Activated naive CD4-positive, alpha-beta T cell treated with anti-CD3 and anti-CD28 coated beads, Interleukin-2, amount 50 U/mL, for 24 hours (primary cell): ENCODE measurements around the gene SYNPO2L.

ENCODE experiments used
- H3K27ac Mint-ChIP-seq: one replicate; pipeline ENCODE4 v1.8.0; 2021; ENCODE audit warnings: mild to moderate bottlenecking, mixed read lengths
- H3K27me3 Mint-ChIP-seq: one replicate; pipeline ENCODE4 v1.8.0; 2021; ENCODE audit warnings: mixed read lengths
- H3K36me3 Mint-ChIP-seq: one replicate; pipeline ENCODE4 v1.8.0; 2021; ENCODE audit warnings: mixed read lengths
- H3K4me1 Mint-ChIP-seq: one replicate; pipeline ENCODE4 v1.8.0; 2021; ENCODE audit warnings: mixed read lengths
- H3K4me3 Mint-ChIP-seq: one replicate; pipeline ENCODE4 v1.8.0; 2021; ENCODE audit warnings: mild to moderate bottlenecking, mixed read lengths
- H3K9me3 Mint-ChIP-seq: one replicate; pipeline ENCODE4 v1.8.0; 2021; ENCODE audit warnings: mixed read lengths

SYNPO2L gene

DNA sequence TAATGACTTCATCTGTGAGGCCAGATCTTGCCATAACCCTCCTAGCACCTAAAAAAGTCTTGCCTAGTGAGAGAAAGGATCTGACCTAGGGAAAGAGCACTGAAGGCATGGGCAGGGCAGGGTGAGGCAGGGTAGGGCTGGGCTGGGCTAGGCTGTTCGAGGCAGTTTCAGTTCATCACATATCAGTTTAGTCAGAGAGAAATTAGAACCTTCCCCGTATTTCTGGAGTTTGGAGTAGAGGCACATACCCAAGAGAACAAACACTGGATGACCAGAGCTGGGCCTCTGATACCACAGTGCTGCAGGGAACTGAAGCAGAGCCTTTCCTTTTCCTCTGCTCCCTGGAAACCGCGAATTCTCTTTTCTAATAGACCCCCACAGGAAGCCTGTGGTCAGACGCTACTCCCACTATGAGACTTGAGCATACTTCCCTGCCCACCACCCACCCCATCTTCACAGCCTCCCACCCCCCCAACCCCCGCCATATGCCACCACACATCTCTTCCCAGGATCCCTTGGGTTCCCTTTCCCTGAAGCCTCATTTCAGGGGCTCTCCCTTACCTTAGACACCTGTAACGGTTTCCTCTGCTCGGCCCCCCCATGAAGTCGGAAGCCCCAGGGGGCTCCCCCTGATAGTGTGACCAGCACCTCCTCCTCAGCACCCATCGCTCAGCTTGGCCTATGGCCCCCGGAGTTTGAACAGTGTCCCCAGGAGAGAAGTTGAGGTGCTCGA, 406 bp downstream of the SYNPO2L start:
- no peak overlapping the region for H3K27ac Mint-ChIP-seq
- H3K4me3 Mint-ChIP-seq, result no peak overlapping the region
- H3K4me1 Mint-ChIP-seq, result no peaks in the 10 kb centered on the region
- no peaks in the 10 kb centered on the region for H3K27me3 Mint-ChIP-seq
- H3K36me3 Mint-ChIP-seq, result no peaks in the 10 kb centered on the region
- H3K9me3 Mint-ChIP-seq, result no peaks in the 10 kb centered on the region

DNA sequence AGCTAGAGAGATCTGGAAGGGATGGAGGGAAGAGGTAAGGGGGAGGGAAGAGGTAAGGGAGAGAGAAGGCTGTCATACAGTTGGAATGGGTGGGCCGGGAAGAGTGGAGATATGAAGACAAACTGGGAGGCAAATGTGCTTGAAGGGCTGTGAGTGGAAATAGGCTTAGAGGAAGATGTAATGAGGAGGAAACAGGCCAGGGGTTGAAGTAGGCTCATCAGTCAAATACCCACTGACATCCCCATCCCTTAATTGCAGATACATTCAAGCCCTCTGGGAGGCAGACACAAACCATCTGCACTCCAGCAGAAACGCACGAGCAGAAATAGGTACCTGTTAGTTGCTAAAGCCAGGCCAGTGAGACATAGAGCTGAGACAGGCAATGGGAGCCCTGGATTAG, 2.1 kb downstream of the SYNPO2L start:
- Mint-ChIP-seq H3K9me3 (no peaks in the 10 kb centered on the region), H3K36me3 (no peaks in the 10 kb centered on the region), H3K4me1 (no peaks in the 10 kb centered on the region), H3K27ac (no peak overlapping the region), H3K4me3 (no peak overlapping the region), H3K27me3 (no peaks in the 10 kb centered on the region)

GRCh38 chr10:73653195-73653594, 2.6 kb downstream of the SYNPO2L start:
- H3K4me3 Mint-ChIP-seq, result no peak overlapping the region
- no peaks in the 10 kb centered on the region for H3K36me3 Mint-ChIP-seq
- no peaks in the 10 kb centered on the region for H3K4me1 Mint-ChIP-seq
- no peak overlapping the region for H3K27ac Mint-ChIP-seq
- H3K27me3 Mint-ChIP-seq, result no peaks in the 10 kb centered on the region
- no peaks in the 10 kb centered on the region for H3K9me3 Mint-ChIP-seq

DNA sequence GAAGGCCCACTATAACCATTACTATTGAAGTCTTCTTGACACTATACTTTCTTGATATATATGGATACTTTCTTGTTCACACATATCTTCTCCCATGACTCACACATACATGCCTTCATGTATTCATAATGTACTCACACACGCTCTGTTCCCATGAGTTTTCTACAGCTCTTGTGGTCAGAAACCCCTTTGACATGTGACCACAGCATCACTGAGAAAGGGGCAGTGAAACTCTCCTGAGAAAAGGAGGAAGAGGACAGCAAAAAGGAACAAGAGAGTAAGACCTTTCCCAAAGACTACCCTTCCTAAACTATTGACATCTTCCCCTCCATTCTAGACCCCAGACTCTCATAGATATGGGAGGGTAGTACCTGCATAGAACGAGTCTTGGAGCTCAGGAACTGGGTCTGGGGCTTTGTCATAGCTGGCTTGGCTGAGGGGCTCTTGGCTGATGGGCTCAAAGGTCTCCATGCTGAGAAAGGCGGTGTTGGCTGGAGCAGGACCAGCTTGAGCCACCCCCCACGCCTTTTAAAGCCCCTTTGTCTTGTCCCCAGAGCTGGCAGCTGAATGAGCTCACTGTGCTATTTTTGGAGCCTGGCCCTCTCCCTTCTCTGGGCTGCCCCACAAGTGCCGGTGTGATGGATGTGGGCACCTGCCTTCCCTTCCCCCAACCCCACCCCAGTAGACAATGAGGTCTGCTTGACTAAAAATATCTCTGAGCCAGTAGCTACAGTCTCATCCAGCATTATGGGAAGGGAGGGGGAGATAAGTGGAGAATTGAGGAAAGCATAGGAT, 5.1 kb downstream of the SYNPO2L start:
- peak overlapping the region; percentile 9 for H3K27ac Mint-ChIP-seq
- H3K9me3 Mint-ChIP-seq, result no peaks in the 10 kb centered on the region
- no peaks in the 10 kb centered on the region for H3K36me3 Mint-ChIP-seq
- peaks cover 2% of the 10 kb centered on the region for H3K27me3 Mint-ChIP-seq
- no peaks in the 10 kb centered on the region for H3K4me1 Mint-ChIP-seq
- H3K4me3 Mint-ChIP-seq, result no peak overlapping the region

GRCh38 chr10:73649876-73650536, 5.8 kb downstream of the SYNPO2L start:
- Mint-ChIP-seq H3K36me3 (no peaks in the 10 kb centered on the region), H3K4me3 (no peak overlapping the region), H3K27ac (no peak overlapping the region), H3K4me1 (no peaks in the 10 kb centered on the region), H3K27me3 (peaks cover 4% of the 10 kb centered on the region), H3K9me3 (no peaks in the 10 kb centered on the region)

GRCh38 chr10:73648975-73649829, 6.6 kb downstream of the SYNPO2L start:
- peak overlapping the region; percentile 1 for H3K4me3 Mint-ChIP-seq
- peaks cover 4% of the 10 kb centered on the region for H3K27me3 Mint-ChIP-seq
- H3K9me3 Mint-ChIP-seq, result no peaks in the 10 kb centered on the region
- no peak overlapping the region for H3K27ac Mint-ChIP-seq
- H3K36me3 Mint-ChIP-seq, result no peaks in the 10 kb centered on the region
- peaks cover 3% of the 10 kb centered on the region for H3K4me1 Mint-ChIP-seq

DNA sequence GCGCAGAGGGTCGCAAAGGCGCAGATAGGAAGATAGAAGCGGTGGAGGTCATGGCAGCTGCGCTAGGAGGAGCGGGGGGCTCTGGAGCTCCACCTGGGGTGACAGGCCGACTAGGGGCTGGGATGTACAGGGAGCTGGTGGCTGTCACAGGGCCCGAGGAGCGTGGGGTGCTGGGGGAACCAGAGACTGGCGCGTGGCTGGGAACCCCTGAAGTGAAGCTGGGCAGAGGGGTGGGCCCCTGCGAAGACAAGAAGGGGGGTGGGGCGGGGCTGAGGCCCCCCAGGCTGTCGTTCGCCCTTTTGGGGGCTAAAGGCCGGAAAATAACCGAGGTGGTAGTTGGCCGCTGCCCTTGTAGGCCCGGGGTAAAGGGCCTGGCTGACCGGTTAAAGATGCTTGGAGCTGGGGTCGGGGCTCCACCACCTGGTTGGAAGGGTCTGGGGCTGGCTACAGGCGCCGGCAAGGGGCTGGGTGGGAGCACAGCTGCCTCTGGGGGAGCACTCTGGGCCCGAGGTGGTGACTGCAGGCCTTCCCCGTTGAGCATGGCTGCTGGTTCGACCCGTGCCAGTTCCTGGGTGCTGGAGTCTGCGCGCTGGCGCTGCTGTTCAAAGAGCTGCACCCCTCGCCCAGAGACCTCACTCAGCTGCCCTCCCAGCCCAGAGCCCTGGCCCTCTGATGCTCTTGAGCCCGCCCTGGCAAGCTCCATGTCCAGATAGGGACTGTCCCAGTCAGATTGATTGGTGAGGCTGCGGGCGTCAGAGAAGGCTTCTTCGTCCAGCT, 7.8 kb downstream of the SYNPO2L start:
- no peaks in the 10 kb centered on the region for H3K9me3 Mint-ChIP-seq
- H3K27me3 Mint-ChIP-seq, result peaks cover 4% of the 10 kb centered on the region
- H3K27ac Mint-ChIP-seq, result no peak overlapping the region
- peaks cover 6% of the 10 kb centered on the region for H3K4me1 Mint-ChIP-seq
- peak overlapping the region; percentile 59 for H3K4me3 Mint-ChIP-seq
- H3K36me3 Mint-ChIP-seq, result no peaks in the 10 kb centered on the region

DNA sequence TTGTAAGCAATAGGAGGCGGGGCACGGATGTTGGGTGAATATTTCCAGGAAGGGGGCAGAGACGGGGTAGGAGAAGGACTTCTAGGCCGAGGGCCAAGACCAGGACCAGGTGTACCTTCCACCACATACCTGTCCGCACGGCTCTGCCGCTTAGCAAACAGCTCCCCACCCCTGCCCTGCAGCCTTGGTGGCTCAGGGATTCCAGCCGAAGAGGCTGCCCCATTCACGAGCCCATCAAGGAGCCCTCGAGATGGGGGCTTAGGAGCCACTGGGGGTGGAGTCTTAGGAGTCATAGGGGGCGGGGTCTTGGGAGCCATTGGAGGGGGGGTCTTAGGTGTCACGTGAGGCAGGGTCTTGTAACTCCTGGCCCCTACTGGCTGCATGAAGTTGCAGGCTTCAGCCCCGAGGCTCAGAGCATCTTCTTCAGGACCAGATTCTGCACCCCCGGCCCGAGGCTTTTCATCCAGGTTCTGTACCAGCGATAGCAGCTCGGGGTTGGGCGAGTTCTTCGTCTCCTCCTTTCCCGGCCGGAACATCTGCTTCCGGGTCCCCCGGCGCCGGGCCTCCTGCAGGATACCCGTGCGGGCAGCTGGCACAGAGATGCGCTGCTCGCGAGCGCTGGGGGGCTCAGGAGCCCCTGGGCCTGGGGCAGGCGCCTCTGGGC, 8.5 kb downstream of the SYNPO2L start:
- H3K36me3 Mint-ChIP-seq, result no peaks in the 10 kb centered on the region
- H3K27me3 Mint-ChIP-seq, result peaks cover 4% of the 10 kb centered on the region
- no peaks in the 10 kb centered on the region for H3K9me3 Mint-ChIP-seq
- H3K27ac Mint-ChIP-seq, result no peak overlapping the region
- H3K4me3 Mint-ChIP-seq, result peak overlapping the region; percentile 59
- peaks cover 6% of the 10 kb centered on the region for H3K4me1 Mint-ChIP-seq

- Mint-ChIP-seq H3K4me1 (peaks cover 6% of the 10 kb centered on the region), H3K4me3 (no peak overlapping the region), H3K36me3 (no peaks in the 10 kb centered on the region), H3K27ac (no peak overlapping the region), H3K9me3 (no peaks in the 10 kb centered on the region), H3K27me3 (peaks cover 4% of the 10 kb centered on the region)
Observed at GRCh38 chr10:73646598-73647041, 9.2 kb downstream of the SYNPO2L start.

DNA sequence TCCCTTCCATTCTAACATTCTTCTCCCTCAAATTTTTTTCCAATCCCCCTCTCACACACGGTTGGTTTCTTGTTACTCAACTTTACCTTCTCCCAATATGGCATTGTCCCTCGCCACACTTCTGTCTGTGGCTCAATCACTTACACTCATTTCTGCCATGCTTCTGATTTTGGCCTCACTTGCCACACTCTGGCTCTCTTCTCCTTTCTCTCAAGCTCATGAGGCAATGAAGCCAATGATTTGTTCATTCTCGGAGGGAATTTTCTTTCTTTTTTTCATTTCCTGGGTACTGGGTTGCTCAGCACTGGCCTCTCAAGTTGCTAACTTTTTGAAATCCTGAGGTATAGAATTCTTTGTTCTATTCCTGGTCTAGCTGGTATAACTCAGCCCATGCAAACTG, 10.6 kb downstream of the SYNPO2L start:
- Mint-ChIP-seq H3K9me3 (no peaks in the 10 kb centered on the region), H3K4me1 (peaks cover 6% of the 10 kb centered on the region), H3K36me3 (no peaks in the 10 kb centered on the region), H3K27ac (no peak overlapping the region), H3K27me3 (peaks cover 4% of the 10 kb centered on the region), H3K4me3 (no peak overlapping the region)

DNA sequence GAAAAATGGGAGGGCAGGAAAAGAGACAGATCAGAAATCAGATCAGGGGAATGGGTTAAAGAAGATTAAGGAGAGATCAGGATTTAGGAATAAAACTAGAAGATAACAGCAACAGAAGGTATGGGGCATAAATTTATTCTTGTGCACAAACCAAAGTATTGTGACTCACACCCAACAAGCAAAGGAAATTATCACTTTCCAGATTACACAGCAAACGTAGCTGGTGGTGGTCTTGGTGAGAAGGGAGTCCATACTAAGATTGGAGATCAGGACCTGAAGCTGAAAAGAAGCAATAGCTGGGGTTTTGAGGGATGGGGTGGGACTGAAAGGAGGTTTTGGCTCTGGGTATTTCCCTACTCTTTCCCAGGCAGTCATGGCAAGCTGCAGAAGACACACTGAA, 11.1 kb downstream of the SYNPO2L start:
- H3K9me3 Mint-ChIP-seq, result no peaks in the 10 kb centered on the region
- no peaks in the 10 kb centered on the region for H3K36me3 Mint-ChIP-seq
- H3K27me3 Mint-ChIP-seq, result peaks cover 4% of the 10 kb centered on the region
- H3K4me3 Mint-ChIP-seq, result no peak overlapping the region
- peaks cover 6% of the 10 kb centered on the region for H3K4me1 Mint-ChIP-seq
- no peak overlapping the region for H3K27ac Mint-ChIP-seq

GRCh38 chr10:73644015-73644743, 11.7 kb downstream of the SYNPO2L start:
- no peaks in the 10 kb centered on the region for H3K36me3 Mint-ChIP-seq
- no peaks in the 10 kb centered on the region for H3K9me3 Mint-ChIP-seq

GRCh38 chr10:73643362-73643761, 12.5 kb downstream of the SYNPO2L start:
- no peak overlapping the region for H3K27ac Mint-ChIP-seq
- no peaks in the 10 kb centered on the region for H3K9me3 Mint-ChIP-seq
- H3K36me3 Mint-ChIP-seq, result no peaks in the 10 kb centered on the region
- H3K4me3 Mint-ChIP-seq, result no peak overlapping the region
- H3K4me1 Mint-ChIP-seq, result peaks cover 6% of the 10 kb centered on the region
- H3K27me3 Mint-ChIP-seq, result peaks cover 4% of the 10 kb centered on the region

More at GRCh38 chr10:73644015-73644743, 11.7 kb downstream of the SYNPO2L start:
- peaks cover 4% of the 10 kb centered on the region for H3K27me3 Mint-ChIP-seq
- H3K4me3 Mint-ChIP-seq, result no peak overlapping the region
- peaks cover 6% of the 10 kb centered on the region for H3K4me1 Mint-ChIP-seq
- no peak overlapping the region for H3K27ac Mint-ChIP-seq
